22Rv1 (cell line): ENCODE results near the gene NRCAM.

Experiments used
- CTCF ChIP-seq: fragments of 450-650 bp; IDR thresholded peaks from 2 replicates; pipeline ENCODE4 v1.5.1; 2017; ENCODE audit warnings: mild to moderate bottlenecking
- ZFX ChIP-seq: fragments of 450-650 bp; IDR thresholded peaks from 2 replicates; pipeline ENCODE4 v1.6.1; 2017; ENCODE audit warnings: antibody characterized with exemption, borderline replicate concordance

- TF ChIP-seq CTCF = no peak
- TF ChIP-seq ZFX = no peak
These were observed 32.9 kb downstream of the NRCAM start for GRCh38 chr7:108423089-108423989.
